Measurements from ENCODE around the gene METTL9.

- no peak for TF ChIP-seq CTCF (conservative IDR thresholded peaks at IDR 0.05)
- no peak for TF ChIP-seq ZFX (IDR thresholded peaks at IDR 0.05)
These were observed 666 bp upstream of the METTL9 start for GRCh38 chr16:21598701-21599121.
